ENCODE results near the gene TRAF7.
A peak's percentile ranks its signal among the peaks of the same experiment; 100 is the strongest.

Gene TRAF7

GRCh38 chr16:2213817-2214718, 58.5 kb downstream of the TRAF7 start:
- no peak for DNase-seq (ENCODE audit: low read depth)
- peak overlapping the region; percentile 49 for H3K4me3 ChIP-seq (ENCODE audit: low read depth, low read length)
- no peak for TF ChIP-seq CTCF (IDR thresholded peaks at IDR 0.05; ENCODE audit: insufficient read depth, low read depth, low read length, missing control alignments)

- no peak for TF ChIP-seq CTCF (IDR thresholded peaks at IDR 0.05; ENCODE audit: insufficient read depth, low read depth, low read length, missing control alignments)
- no peak for DNase-seq (ENCODE audit: low read depth)
- peak within 1 kb of the TSS; percentile 68 for H3K4me3 ChIP-seq (ENCODE audit: low read depth, low read length)
Observed at GRCh38 chr16:2214719-2214968, 59.1 kb downstream of the TRAF7 start, which contains the start of gene PGP. Gene PGP (minus strand): TSS chr16:2214840. CDS start chr16:2214777, 63 bp downstream.

GRCh38 chr16:2216330-2216729, 60.7 kb downstream of the TRAF7 start:
- no peak overlapping the region for H3K4me3 ChIP-seq (ENCODE audit: low read depth, low read length)
- TF ChIP-seq CTCF (IDR thresholded peaks at IDR 0.05; ENCODE audit: insufficient read depth, low read depth, low read length, missing control alignments), result no peak
- DNase-seq (ENCODE audit: low read depth), result no peak

- no peak for TF ChIP-seq CTCF (IDR thresholded peaks at IDR 0.05; ENCODE audit: insufficient read depth, low read depth, low read length, missing control alignments)
- peak; percentile 100 for DNase-seq (ENCODE audit: low read depth)
- peak within 1 kb of the TSS; percentile 96 for H3K4me3 ChIP-seq (ENCODE audit: low read depth, low read length)
Observed at GRCh38 chr16:2223221-2223941, 67.8 kb downstream of the TRAF7 start, which contains the start of gene E4F1. Gene E4F1 (plus strand): TSS chr16:2223591. CDS start chr16:2223614, 23 bp downstream.

- H3K4me3 ChIP-seq (ENCODE audit: low read depth, low read length), result peak overlapping the region; percentile 96
- peak; percentile 56 for DNase-seq (ENCODE audit: low read depth)
- no peak for TF ChIP-seq CTCF (IDR thresholded peaks at IDR 0.05; ENCODE audit: insufficient read depth, low read depth, low read length, missing control alignments)
Observed at GRCh38 chr16:2223942-2224486, 68.4 kb downstream of the TRAF7 start.

GRCh38 chr16:2226245-2226793, 70.7 kb downstream of the TRAF7 start:
- no peak overlapping the region for H3K4me3 ChIP-seq (ENCODE audit: low read depth, low read length)
- no peak for DNase-seq (ENCODE audit: low read depth)
- no peak for TF ChIP-seq CTCF (IDR thresholded peaks at IDR 0.05; ENCODE audit: insufficient read depth, low read depth, low read length, missing control alignments)

Measured in GM12865 (cell line).